Central memory CD8-positive, alpha-beta T cell (primary cell): ENCODE data around the gene TSPAN9.

Experiments used
- ATAC-seq: fragments of 150-1000 bp; cut with Tn5 transposase; replicated peaks from 2 replicates; pipeline ENCODE4 v1.10.0; 2022; ENCODE audit warnings: mild to moderate bottlenecking, moderate FRiP score, moderate number of reproducible peaks; ENCODE audit not compliant: poor library complexity, severe bottlenecking; ENCODE audit errors: extremely low read depth
- DNase-seq, 2 donors: peaks; one replicate each; pipeline ENCODE4 v3.0.0; 2021; ENCODE audit warnings: low spot score in 2 of 2
- H3K27ac Mint-ChIP-seq: one replicate; pipeline ENCODE4 v1.8.0; 2022; ENCODE audit warnings: low read depth, mild to moderate bottlenecking, moderate library complexity, mixed read lengths
- H3K27me3 Mint-ChIP-seq: one replicate; pipeline ENCODE4 v1.8.0; 2022; ENCODE audit warnings: mixed read lengths
- H3K36me3 Mint-ChIP-seq: one replicate; pipeline ENCODE4 v1.8.0; 2022; ENCODE audit warnings: mild to moderate bottlenecking, moderate library complexity, mixed read lengths; ENCODE audit not compliant: insufficient read depth
- H3K4me1 Mint-ChIP-seq: one replicate; pipeline ENCODE4 v1.8.0; 2022; ENCODE audit warnings: mixed read lengths
- H3K4me3 Mint-ChIP-seq: one replicate; pipeline ENCODE4 v1.8.0; 2022; ENCODE audit warnings: mild to moderate bottlenecking, moderate library complexity, mixed read lengths
- H3K9me3 Mint-ChIP-seq: one replicate; pipeline ENCODE4 v1.8.0; 2022; ENCODE audit warnings: mixed read lengths

TSPAN9 gene

DNA sequence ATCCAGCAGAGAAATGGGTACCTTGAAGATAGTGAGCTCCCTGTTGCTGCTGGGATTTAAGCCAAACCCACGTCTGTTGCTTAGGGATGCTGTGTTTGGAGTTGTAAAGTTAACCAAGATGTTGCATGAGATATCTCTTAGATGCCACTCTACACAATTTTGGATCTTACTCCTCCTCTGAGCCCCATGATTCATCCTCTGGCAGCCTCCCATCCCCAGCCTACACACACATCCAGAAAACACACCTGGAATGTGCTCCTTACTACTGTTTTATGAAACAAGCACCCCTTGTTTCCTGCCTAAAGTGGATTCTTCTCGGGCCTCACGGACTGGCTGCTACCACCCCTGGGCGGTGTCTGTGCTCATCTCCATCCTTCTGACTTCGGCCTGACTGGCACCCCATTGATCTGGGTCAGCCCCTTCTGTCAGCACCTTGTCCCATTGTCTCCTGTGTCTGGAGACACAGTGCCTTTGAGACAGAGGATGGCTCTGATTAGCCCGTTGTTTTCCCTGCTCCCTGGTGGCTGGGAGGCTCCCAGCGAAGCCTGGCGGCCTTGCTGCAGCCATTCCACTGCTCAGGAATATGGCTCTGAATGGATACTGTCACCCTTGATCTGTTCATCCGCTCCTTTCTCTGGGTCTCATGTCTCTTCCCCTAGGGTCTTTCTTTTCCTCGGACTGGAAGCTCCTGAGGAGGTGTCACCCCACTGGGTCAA is 24.3 kb downstream of the TSPAN9 start:
- peaks cover 7% of the 10 kb centered on the region for H3K4me1 Mint-ChIP-seq
- H3K36me3 Mint-ChIP-seq = no peaks in the 10 kb centered on the region
- H3K27ac Mint-ChIP-seq = no peak overlapping the region
- no peak for DNase-seq
- peaks cover 62% of the 10 kb centered on the region for H3K27me3 Mint-ChIP-seq
- peaks cover 18% of the 10 kb centered on the region for H3K9me3 Mint-ChIP-seq
- no peak for ATAC-seq
- H3K4me3 Mint-ChIP-seq = no peak overlapping the region

DNA sequence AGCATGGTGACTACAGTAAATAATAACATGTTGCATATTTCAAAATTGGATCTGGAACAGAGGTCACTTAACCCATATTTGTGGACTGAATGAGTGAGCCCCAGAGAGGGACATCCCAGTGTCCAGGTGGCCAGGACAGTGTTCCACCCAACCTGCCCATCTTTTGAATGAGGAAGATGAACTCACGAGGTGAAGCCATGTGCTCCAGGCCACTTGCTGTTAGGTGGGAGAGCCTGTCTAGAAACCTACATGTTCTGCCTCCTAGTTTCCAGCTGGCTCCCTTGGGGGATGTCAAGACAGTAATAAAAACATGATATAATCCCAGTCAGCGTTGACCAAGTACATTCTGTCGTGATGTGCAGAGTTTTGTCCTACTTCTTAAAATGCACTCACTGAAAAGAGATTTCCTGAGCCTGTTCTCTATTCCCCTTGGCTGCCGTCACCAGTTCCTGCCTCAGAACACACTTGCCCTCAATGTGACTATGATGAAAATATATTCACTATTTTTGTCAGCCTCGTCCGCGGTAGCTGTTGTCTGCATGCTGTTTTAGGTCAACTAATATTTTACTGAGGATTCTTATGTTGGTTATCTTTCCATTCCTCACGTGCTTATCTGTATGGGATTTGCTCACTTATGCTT is 25.7 kb downstream of the TSPAN9 start:
- Mint-ChIP-seq H3K4me3 (no peak overlapping the region), H3K9me3 (peaks cover 18% of the 10 kb centered on the region), H3K27ac (no peak overlapping the region), H3K4me1 (peaks cover 1% of the 10 kb centered on the region), H3K36me3 (no peaks in the 10 kb centered on the region), H3K27me3 (peaks cover 57% of the 10 kb centered on the region)
- ATAC-seq = no peak
- DNase-seq = no peak

DNA sequence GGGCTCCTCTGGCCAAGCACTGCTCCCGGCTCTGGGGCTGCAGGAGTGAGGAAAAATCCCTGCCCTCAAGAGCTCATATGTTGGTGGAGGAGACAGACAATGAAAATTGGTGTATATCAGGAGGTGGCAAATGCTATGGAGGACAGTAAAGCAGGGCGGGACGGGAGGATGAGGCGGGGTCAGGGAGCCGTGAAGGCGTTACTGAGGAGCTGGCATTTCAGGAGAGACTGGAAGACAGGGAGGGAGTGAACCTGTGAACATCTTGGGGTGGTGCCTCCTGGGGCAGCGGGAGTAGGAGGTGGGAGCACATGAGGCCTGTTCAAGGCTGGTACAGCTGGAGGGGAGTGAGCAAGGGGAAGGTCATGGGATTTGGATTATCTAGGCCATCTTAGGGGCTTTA is 26.6 kb downstream of the TSPAN9 start:
- no peak overlapping the region for H3K27ac Mint-ChIP-seq
- DNase-seq = no peak
- H3K27me3 Mint-ChIP-seq = peaks cover 48% of the 10 kb centered on the region
- ATAC-seq = no peak
- H3K4me3 Mint-ChIP-seq = no peak overlapping the region
- H3K36me3 Mint-ChIP-seq = no peaks in the 10 kb centered on the region
- H3K9me3 Mint-ChIP-seq = peaks cover 14% of the 10 kb centered on the region
- no peaks in the 10 kb centered on the region for H3K4me1 Mint-ChIP-seq

DNA sequence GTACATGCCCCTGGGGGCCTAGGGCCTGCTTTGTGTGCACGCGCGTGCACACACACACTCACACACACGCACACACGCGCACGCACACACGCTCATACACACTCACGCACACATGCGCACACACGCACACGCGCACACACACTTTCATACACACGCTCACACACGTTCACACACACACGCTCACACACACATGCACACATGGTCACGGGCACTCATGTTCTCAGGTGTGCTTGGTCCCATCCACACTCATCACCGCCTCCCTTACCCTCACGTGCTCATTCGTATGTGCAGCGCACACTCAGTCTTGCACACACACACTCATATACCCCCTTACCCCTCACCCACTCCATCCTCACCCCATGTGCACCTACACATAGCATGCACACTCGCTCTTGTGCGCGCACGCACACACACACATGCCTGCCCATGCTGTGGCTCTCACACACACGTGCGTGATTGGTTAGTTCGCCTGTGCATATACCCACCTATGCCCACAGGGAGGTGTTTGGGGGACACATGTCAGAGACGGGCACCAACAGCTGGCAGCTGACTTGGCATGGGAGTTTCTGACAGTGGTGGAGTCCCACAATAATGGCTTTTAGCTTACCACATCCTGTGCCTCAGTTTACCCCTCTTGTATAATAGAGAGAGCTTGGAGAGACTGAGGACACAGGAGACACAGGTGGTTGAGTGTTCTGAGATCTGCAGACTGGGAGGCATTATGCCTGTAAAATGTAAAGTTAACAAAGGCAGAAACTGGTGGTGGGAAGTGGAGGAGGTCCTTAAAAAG is 28.7 kb downstream of the TSPAN9 start:
- Mint-ChIP-seq H3K4me1 (no peaks in the 10 kb centered on the region), H3K27ac (no peak overlapping the region), H3K9me3 (no peaks in the 10 kb centered on the region), H3K36me3 (no peaks in the 10 kb centered on the region), H3K4me3 (no peak overlapping the region), H3K27me3 (peaks cover 28% of the 10 kb centered on the region)
- DNase-seq (no peak), ATAC-seq (no peak)

DNA sequence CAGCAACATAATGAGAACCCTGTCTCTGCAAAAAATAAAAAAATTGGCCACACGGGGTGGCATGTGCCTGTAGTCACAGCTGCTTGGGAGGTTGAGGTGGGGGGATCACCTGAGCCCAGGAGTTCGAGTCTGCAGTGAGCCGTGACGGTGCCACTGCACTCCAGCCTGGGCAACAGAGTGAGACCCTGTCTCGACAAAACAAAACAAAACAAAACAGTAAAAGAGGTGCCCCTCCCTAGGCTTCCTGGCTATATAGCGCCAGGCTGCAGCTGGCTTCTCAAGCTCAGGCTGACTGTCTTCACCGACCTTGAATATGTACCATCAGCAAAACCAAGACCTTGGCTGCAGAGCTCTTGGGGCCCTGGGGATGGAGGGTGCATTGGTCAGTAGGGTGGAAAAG is 29.4 kb downstream of the TSPAN9 start:
- Mint-ChIP-seq H3K27ac (no peak overlapping the region), H3K36me3 (no peaks in the 10 kb centered on the region), H3K4me1 (no peaks in the 10 kb centered on the region), H3K4me3 (no peak overlapping the region), H3K9me3 (no peaks in the 10 kb centered on the region), H3K27me3 (peaks cover 21% of the 10 kb centered on the region)
- ATAC-seq (no peak), DNase-seq (no peak)

DNA sequence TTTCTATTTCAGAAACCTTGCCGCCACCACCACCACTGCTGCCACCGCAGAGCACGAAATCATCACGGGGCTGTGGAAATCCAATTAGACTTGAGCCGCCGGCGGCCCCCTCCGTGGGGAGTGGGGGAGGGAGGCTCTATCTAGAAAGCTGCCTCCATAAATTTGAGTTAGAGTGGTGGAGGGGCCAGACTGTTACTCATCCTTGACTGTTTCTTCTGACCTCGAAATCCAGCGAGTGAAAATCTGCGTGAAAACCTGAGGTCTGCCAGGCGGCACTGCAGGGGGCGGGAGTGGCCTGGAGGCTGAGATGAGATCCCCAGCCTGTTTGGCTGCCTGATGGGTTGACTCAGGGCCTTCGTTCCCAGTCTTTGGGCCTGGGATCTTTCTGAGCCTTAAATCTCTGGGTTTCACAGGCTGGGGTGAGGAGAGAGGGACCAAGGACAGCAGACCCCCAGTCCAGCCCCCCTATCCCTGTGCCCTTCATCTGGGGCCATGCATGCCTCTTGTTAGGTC is 29.9 kb downstream of the TSPAN9 start:
- H3K36me3 Mint-ChIP-seq = no peaks in the 10 kb centered on the region
- H3K9me3 Mint-ChIP-seq = no peaks in the 10 kb centered on the region
- H3K4me3 Mint-ChIP-seq = no peak overlapping the region
- DNase-seq (no peak), ATAC-seq (no peak)
- H3K4me1 Mint-ChIP-seq = no peaks in the 10 kb centered on the region
- H3K27me3 Mint-ChIP-seq = peaks cover 16% of the 10 kb centered on the region
- H3K27ac Mint-ChIP-seq = no peak overlapping the region

DNA sequence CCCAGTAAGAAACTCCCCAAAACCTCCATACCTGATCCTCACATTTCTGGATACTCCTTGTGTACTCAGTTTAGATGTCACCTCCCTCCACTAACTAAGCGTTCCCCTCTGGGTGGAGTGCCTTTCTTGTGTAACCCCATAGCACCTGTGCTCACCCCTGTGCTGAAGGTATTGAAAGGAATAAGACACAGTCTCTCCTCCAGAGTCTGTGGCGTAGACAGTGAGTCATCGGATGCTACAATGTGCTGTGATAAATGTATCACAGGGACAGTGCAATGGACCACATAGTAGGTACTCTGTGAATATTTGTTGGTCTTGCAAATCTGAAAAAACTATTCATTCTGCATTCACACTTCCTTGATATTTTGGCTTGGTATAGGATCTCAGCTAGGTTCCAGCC is 30.8 kb downstream of the TSPAN9 start:
- Mint-ChIP-seq H3K36me3 (no peaks in the 10 kb centered on the region), H3K4me3 (no peak overlapping the region), H3K9me3 (no peaks in the 10 kb centered on the region), H3K27me3 (peaks cover 14% of the 10 kb centered on the region), H3K4me1 (no peaks in the 10 kb centered on the region), H3K27ac (no peak overlapping the region)
- DNase-seq (no peak), ATAC-seq (no peak)

DNA sequence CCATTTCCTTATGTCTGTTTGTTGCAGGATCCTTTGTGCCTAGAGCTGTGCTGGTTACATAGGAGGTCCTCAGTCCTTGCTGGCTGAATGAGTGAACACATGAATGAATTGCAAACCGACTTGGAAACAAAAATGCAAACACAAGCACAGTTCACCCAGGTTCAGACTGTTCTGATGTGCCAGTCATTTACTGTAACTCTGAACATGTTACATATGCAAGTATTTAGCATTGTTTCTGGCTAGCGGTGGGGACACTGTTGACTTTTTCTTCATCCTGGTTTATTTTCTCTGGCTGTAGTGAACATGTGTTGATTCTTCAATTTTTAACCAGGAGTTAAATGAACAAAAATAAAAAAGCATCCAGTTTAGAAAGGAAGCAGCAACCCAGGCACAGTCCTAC is 33.4 kb downstream of the TSPAN9 start:
- DNase-seq = no peak
- peaks cover 23% of the 10 kb centered on the region for H3K27me3 Mint-ChIP-seq
- no peak overlapping the region for H3K27ac Mint-ChIP-seq
- ATAC-seq = no peak
- no peaks in the 10 kb centered on the region for H3K9me3 Mint-ChIP-seq
- no peaks in the 10 kb centered on the region for H3K4me1 Mint-ChIP-seq
- H3K36me3 Mint-ChIP-seq = no peaks in the 10 kb centered on the region
- no peak overlapping the region for H3K4me3 Mint-ChIP-seq

DNA sequence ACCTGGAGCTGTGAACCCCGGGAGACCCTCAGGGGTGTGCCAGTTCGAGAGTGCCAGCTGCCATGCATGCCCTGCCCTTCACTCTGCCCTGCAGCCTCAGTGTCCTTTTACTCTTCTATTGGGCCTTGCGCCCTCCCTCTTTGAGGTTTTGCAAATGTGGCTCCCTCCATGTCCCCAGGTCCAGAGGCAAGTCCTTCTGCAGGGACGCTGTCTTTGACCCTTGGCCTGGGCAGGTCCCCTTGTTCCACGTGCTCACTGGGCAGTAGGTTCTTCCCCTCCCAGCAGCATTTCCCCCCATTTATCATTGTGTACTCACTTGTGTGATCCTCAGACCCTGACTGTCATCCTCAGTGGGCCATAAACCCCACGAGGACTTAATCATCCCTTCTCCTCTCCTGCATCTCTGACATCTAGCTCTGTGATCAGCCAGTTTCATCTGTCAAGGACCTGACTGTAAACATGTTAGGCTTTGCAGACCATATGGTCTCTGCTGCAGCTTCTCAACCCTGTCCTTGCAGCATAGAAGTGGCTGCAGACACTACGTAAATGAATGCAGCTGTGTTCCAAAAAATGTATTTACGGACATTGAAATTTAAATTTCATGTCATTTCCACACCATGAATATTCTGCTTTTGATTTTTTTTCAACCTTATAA is 36.6 kb downstream of the TSPAN9 start:
- no peak overlapping the region for H3K4me3 Mint-ChIP-seq
- peaks cover 46% of the 10 kb centered on the region for H3K27me3 Mint-ChIP-seq
- H3K27ac Mint-ChIP-seq = no peak overlapping the region
- DNase-seq (no peak), ATAC-seq (no peak)
- no peaks in the 10 kb centered on the region for H3K4me1 Mint-ChIP-seq
- no peaks in the 10 kb centered on the region for H3K9me3 Mint-ChIP-seq
- H3K36me3 Mint-ChIP-seq = no peaks in the 10 kb centered on the region

DNA sequence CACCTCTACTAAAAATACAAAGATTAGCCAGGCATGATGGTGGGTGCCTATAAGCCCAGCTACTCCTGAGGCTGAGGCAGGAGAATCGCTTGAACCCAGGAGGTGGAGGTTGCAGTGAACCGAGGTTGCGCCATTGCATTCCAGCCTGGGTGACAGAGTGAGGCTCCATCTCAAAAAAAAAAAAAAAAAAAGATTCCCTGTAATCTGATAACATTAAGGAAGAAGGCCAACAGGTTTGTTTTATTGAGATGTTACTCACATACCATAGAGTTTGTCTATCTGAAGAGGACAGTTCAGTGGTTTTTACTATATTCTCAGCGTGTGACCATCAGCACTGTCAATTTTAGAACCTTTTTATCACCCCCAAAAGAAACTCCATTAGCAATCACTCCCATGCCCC is 37.5 kb downstream of the TSPAN9 start:
- no peak for DNase-seq
- Mint-ChIP-seq H3K36me3 (no peaks in the 10 kb centered on the region), H3K4me1 (peaks cover 5% of the 10 kb centered on the region), H3K27me3 (peaks cover 50% of the 10 kb centered on the region), H3K4me3 (no peak overlapping the region), H3K9me3 (no peaks in the 10 kb centered on the region), H3K27ac (no peak overlapping the region)
- ATAC-seq = no peak

DNA sequence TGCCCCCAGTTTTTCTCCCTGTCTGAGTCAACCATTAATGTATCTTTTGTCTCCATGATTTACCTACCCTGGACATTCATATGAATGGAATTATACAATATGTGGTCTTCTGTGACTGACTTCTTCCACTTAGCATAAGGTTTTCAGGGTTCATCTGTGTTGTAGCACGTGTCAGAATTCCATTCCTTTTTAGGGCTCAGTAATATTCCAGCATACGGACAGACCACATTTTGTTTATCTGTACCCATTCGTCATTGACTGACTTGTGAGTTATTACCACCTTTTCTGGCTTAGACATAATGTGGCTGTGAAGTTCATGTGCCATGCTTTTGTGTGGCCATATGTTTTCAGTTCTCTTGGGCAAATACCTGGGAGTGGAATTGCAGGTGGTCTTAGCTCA is 37.9 kb downstream of the TSPAN9 start:
- H3K9me3 Mint-ChIP-seq = no peaks in the 10 kb centered on the region
- H3K27ac Mint-ChIP-seq = no peak overlapping the region
- H3K4me3 Mint-ChIP-seq = no peak overlapping the region
- no peak for DNase-seq
- H3K27me3 Mint-ChIP-seq = peaks cover 50% of the 10 kb centered on the region
- ATAC-seq = no peak
- H3K36me3 Mint-ChIP-seq = no peaks in the 10 kb centered on the region
- H3K4me1 Mint-ChIP-seq = peaks cover 7% of the 10 kb centered on the region

DNA sequence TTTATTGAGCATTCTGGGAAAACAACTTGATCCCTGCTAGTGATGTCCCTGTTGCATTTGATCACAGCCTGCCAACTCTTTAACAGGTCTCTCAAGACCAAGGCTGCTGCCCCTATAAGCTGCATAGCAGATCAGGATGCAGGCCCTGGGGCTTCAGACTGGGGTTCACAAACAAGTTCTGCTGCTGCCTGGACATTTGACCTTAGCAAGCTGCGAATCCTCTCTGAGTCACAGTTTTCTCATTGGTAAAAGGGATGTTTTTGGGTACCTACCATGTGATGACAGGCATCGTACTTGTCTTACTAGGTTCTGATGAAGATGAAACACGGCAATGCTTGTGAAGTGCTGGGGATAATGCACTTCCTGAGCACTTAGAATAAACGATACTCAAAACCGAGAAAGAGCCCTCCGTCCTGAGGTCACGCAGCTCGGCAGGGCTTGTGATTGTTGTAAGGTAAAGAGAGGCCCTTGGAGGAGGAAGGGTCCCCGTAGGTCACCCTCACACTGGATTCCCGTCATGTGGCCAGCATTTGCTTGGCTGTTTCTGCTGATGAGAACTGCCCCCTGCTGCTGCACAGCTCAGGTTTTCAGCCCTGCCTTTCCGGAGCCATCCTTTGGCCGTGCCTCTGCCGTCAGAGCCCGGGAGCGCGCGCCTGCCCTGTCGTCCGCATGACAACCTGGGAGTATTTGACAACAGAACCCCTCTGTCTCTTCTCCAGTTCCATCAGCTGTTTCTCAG is 39.1 kb downstream of the TSPAN9 start:
- ATAC-seq = no peak
- Mint-ChIP-seq H3K4me3 (no peak overlapping the region), H3K27ac (no peak overlapping the region), H3K36me3 (no peaks in the 10 kb centered on the region), H3K27me3 (peaks cover 50% of the 10 kb centered on the region), H3K9me3 (no peaks in the 10 kb centered on the region), H3K4me1 (peaks cover 7% of the 10 kb centered on the region)
- DNase-seq = no peak
